ENCODE results near the gene USH2A. TPM values are rescaled to one million over a fixed set of nuclear protein-coding genes. Genes with fewer than 3 reads are reported as not detected.
A peak's percentile ranks its signal among the peaks of the same experiment; 100 is the strongest.

Gene USH2A
- total RNA-seq, 1 donor from 2014 or later, result 0.02 TPM

- TF ChIP-seq EZH2 (IDR thresholded peaks at IDR 0.05; ENCODE audit: insufficient read depth, low read length) (no peak), CTCF (IDR thresholded peaks at IDR 0.05; ENCODE audit: insufficient read depth, low read depth, low read length) (peak; percentile 63)
- Mint-ChIP-seq H3K9me3 (ENCODE audit: unreplicated experiment) (no peaks in the 10 kb centered on the region), H3K4me3 (ENCODE audit: unreplicated experiment) (no peak overlapping the region), H3K36me3 (ENCODE audit: low read depth, unreplicated experiment) (no peaks in the 10 kb centered on the region), H3K27me3 (ENCODE audit: low read depth, unreplicated experiment) (no peaks in the 10 kb centered on the region), H3K4me1 (ENCODE audit: low read depth, unreplicated experiment) (peaks cover 12% of the 10 kb centered on the region), H3K27ac (ENCODE audit: unreplicated experiment) (no peak overlapping the region)
- no peak overlapping the region for H3K9ac ChIP-seq (ENCODE audit: low read length)
- no peak for DNase-seq (ENCODE audit: low read depth)
- no peak overlapping the region for H3K4me3 ChIP-seq (ENCODE audit: insufficient read depth, low read depth, low read length)
- no peaks in the 10 kb centered on the region for H3K36me3 ChIP-seq (ENCODE audit: insufficient read depth, low read length)
- H3K9me3 ChIP-seq (ENCODE audit: insufficient read depth, low read depth, low read length), result no peaks in the 10 kb centered on the region
- H3K27me3 ChIP-seq (ENCODE audit: insufficient read depth, low read length), result no peaks in the 10 kb centered on the region
- H3K4me1 ChIP-seq (ENCODE audit: insufficient read depth, low read length), result no peaks in the 10 kb centered on the region
- FAIRE-seq, result no peak
- no peaks in the 10 kb centered on the region for H4K20me1 ChIP-seq (ENCODE audit: insufficient read depth, low read length)
- no peaks in the 10 kb centered on the region for H3K79me2 ChIP-seq (ENCODE audit: insufficient read depth, low read length)
- H2AFZ ChIP-seq (ENCODE audit: low read depth, low read length), result no peak overlapping the region
- H3K27ac ChIP-seq (ENCODE audit: low read depth, low read length), result no peak overlapping the region
- H3K4me2 ChIP-seq (ENCODE audit: low read length), result no peak overlapping the region
Measured at GRCh38 chr1:215992620-215993019, 430.6 kb downstream of the USH2A start.

- TF ChIP-seq EZH2 (IDR thresholded peaks at IDR 0.05; ENCODE audit: insufficient read depth, low read length) (no peak), CTCF (IDR thresholded peaks at IDR 0.05; ENCODE audit: insufficient read depth, low read depth, low read length) (no peak)
- peaks cover 8% of the 10 kb centered on the region for H3K4me1 Mint-ChIP-seq (ENCODE audit: low read depth, unreplicated experiment)
- H3K27me3 ChIP-seq (ENCODE audit: insufficient read depth, low read length), result no peaks in the 10 kb centered on the region
- H3K9me3 ChIP-seq (ENCODE audit: insufficient read depth, low read depth, low read length), result no peaks in the 10 kb centered on the region
- H3K27me3 Mint-ChIP-seq (ENCODE audit: low read depth, unreplicated experiment), result no peaks in the 10 kb centered on the region
- H3K27ac Mint-ChIP-seq (ENCODE audit: unreplicated experiment), result no peak overlapping the region
- no peaks in the 10 kb centered on the region for H3K36me3 ChIP-seq (ENCODE audit: insufficient read depth, low read length)
- no peaks in the 10 kb centered on the region for H3K9me3 Mint-ChIP-seq (ENCODE audit: unreplicated experiment)
- H3K9ac ChIP-seq (ENCODE audit: low read length), result no peak overlapping the region
- H3K4me3 ChIP-seq (ENCODE audit: insufficient read depth, low read depth, low read length), result no peak overlapping the region
- FAIRE-seq (no peak), DNase-seq (ENCODE audit: low read depth) (peak; percentile 23)
- H3K4me3 Mint-ChIP-seq (ENCODE audit: unreplicated experiment), result no peak overlapping the region
- H4K20me1 ChIP-seq (ENCODE audit: insufficient read depth, low read length), result no peaks in the 10 kb centered on the region
- H3K4me1 ChIP-seq (ENCODE audit: insufficient read depth, low read length), result no peaks in the 10 kb centered on the region
- no peaks in the 10 kb centered on the region for H3K36me3 Mint-ChIP-seq (ENCODE audit: low read depth, unreplicated experiment)
- no peak overlapping the region for H3K4me2 ChIP-seq (ENCODE audit: low read length)
- no peak overlapping the region for H3K27ac ChIP-seq (ENCODE audit: low read depth, low read length)
- H3K79me2 ChIP-seq (ENCODE audit: insufficient read depth, low read length), result no peaks in the 10 kb centered on the region
- H2AFZ ChIP-seq (ENCODE audit: low read depth, low read length), result no peak overlapping the region
Measured at GRCh38 chr1:215987092-215987875, 436.0 kb downstream of the USH2A start.

GRCh38 chr1:215986401-215986800 is 436.8 kb downstream of the USH2A start:
- no peaks in the 10 kb centered on the region for H3K27me3 ChIP-seq (ENCODE audit: insufficient read depth, low read length)
- H3K36me3 Mint-ChIP-seq (ENCODE audit: low read depth, unreplicated experiment), result no peaks in the 10 kb centered on the region
- H3K9me3 ChIP-seq (ENCODE audit: insufficient read depth, low read depth, low read length), result no peaks in the 10 kb centered on the region
- H3K79me2 ChIP-seq (ENCODE audit: insufficient read depth, low read length), result no peaks in the 10 kb centered on the region
- H3K4me3 Mint-ChIP-seq (ENCODE audit: unreplicated experiment), result no peak overlapping the region
- H3K4me2 ChIP-seq (ENCODE audit: low read length), result no peak overlapping the region
- H3K9me3 Mint-ChIP-seq (ENCODE audit: unreplicated experiment), result no peaks in the 10 kb centered on the region
- H3K4me1 Mint-ChIP-seq (ENCODE audit: low read depth, unreplicated experiment), result peaks cover 8% of the 10 kb centered on the region
- H4K20me1 ChIP-seq (ENCODE audit: insufficient read depth, low read length), result no peaks in the 10 kb centered on the region
- H2AFZ ChIP-seq (ENCODE audit: low read depth, low read length), result no peak overlapping the region
- no peak overlapping the region for H3K4me3 ChIP-seq (ENCODE audit: insufficient read depth, low read depth, low read length)
- no peak for TF ChIP-seq CTCF (IDR thresholded peaks at IDR 0.05; ENCODE audit: insufficient read depth, low read depth, low read length)
- TF ChIP-seq EZH2 (IDR thresholded peaks at IDR 0.05; ENCODE audit: insufficient read depth, low read length), result no peak
- H3K27ac Mint-ChIP-seq (ENCODE audit: unreplicated experiment), result peak overlapping the region; percentile 6
- H3K27ac ChIP-seq (ENCODE audit: low read depth, low read length), result no peak overlapping the region
- no peaks in the 10 kb centered on the region for H3K27me3 Mint-ChIP-seq (ENCODE audit: low read depth, unreplicated experiment)
- H3K9ac ChIP-seq (ENCODE audit: low read length), result no peak overlapping the region
- FAIRE-seq (no peak), DNase-seq (ENCODE audit: low read depth) (no peak)
- H3K36me3 ChIP-seq (ENCODE audit: insufficient read depth, low read length), result no peaks in the 10 kb centered on the region
- H3K4me1 ChIP-seq (ENCODE audit: insufficient read depth, low read length), result no peaks in the 10 kb centered on the region
